Measurements from ENCODE around the gene METTL27. TPM values are rescaled to one million over a fixed set of nuclear protein-coding genes. Genes with fewer than 3 reads are reported as not detected.

Gene METTL27
- total and polyA plus RNA-seq, 2 of the 8 experiments (the other 6 are each of a cell fraction or from before 2014, with no cell fraction given): 6.2 to 12.0 TPM

DNA sequence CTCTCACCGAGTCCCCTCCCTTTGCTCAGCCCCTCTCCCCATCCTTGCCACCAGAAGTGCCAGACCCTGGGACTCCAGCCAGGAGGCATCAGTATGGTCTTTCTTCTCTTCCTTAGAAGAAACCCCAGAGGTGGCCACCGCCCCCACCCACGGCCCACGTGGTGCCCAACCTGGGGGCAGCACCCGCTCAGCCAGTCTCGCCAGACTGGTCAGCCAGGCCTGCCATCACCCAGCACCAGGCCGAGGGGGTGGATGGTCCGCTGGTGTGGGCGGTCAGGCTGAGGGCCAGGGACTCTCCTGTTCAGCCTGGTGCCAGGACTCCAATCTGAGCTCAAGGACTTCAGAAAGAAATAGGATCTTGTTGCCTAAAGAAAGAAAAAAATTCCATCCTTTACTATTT lies 17.3 kb downstream of the METTL27 start (continued):
- TF ChIP-seq, protein P1, sequence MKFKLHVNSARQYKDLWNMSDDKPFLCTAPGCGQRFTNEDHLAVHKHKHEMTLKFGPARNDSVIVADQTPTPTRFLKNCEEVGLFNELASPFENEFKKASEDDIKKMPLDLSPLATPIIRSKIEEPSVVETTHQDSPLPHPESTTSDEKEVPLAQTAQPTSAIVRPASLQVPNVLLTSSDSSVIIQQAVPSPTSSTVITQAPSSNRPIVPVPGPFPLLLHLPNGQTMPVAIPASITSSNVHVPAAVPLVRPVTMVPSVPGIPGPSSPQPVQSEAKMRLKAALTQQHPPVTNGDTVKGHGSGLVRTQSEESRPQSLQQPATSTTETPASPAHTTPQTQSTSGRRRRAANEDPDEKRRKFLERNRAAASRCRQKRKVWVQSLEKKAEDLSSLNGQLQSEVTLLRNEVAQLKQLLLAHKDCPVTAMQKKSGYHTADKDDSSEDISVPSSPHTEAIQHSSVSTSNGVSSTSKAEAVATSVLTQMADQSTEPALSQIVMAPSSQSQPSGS (IDR thresholded peaks at IDR 0.05; ENCODE audit: low read length): no peak
- TF ChIP-seq CTBP2 (IDR thresholded peaks at IDR 0.05; ENCODE audit: borderline replicate concordance, insufficient read depth, insufficient read length, low read length) (no peak), SUZ12 (IDR thresholded peaks at IDR 0.05; ENCODE audit: low read length) (no peak), TEAD4 (IDR thresholded peaks at IDR 0.05; ENCODE audit: low read depth, low read length) (no peak)
- TF ChIP-seq, protein P2, sequence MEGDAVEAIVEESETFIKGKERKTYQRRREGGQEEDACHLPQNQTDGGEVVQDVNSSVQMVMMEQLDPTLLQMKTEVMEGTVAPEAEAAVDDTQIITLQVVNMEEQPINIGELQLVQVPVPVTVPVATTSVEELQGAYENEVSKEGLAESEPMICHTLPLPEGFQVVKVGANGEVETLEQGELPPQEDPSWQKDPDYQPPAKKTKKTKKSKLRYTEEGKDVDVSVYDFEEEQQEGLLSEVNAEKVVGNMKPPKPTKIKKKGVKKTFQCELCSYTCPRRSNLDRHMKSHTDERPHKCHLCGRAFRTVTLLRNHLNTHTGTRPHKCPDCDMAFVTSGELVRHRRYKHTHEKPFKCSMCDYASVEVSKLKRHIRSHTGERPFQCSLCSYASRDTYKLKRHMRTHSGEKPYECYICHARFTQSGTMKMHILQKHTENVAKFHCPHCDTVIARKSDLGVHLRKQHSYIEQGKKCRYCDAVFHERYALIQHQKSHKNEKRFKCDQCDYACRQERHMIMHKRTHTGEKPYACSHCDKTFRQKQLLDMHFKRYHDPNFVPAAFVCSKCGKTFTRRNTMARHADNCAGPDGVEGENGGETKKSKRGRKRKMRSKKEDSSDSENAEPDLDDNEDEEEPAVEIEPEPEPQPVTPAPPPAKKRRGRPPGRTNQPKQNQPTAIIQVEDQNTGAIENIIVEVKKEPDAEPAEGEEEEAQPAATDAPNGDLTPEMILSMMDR (IDR thresholded peaks at IDR 0.05; ENCODE audit: control extremely low read depth in 1 of 3, insufficient read depth in 1 of 3, low read depth in 1 of 3, low read length in 3 of 3): no peak

All from H1 (cell line).